Astrocyte (in vitro differentiated cells and primary cell): ENCODE data around the gene FTO.

ENCODE experiments used
- EZH2 ChIP-seq: IDR thresholded peaks from 2 replicates; pipeline ENCODE4 v1.6.1; 2012; ENCODE audit warnings: mild to moderate bottlenecking, low read length, inconsistent platforms; ENCODE audit not compliant: insufficient read depth
- TF ChIP-seq, protein P1 (sequence below): IDR thresholded peaks from 2 replicates; pipeline ENCODE4 v1.5.1; 2011; ENCODE audit warnings: low read depth, mild to moderate bottlenecking, inconsistent platforms, low read length, moderate library complexity; ENCODE audit not compliant: insufficient read depth

DNA sequence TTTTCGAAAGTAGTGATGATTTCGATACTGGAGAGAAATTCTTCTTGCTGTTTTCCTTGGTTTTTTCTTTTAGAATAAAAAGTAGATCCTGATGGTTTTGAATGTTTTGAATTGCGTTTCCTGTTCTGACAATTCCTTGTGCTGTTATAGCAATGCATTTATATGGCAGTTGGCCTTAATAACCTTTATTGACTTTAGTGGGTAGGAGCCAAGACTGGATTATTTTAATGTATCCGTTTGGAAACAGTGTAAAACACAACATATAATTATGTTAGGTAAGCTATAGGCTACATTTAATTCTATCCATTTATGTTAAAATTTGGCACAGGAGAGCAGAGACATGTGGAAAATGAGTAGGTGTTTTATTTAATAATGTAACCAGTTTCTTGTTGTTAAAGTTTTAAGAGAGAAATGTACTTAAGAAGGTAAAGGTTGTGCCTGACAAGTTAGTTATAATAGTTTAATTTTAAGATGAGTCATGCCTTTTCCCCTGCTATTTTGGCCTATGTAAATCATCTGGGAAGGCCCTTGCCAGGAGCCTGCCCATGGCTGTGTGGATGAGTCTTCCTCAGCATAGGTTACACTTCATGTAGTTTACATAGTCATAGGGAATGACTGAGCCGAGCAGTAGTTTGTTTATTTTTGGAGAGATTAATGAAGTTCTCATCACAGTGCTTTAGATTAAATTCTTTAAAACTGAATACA lies 189.9 kb downstream of the FTO start:
- TF ChIP-seq, protein P1, sequence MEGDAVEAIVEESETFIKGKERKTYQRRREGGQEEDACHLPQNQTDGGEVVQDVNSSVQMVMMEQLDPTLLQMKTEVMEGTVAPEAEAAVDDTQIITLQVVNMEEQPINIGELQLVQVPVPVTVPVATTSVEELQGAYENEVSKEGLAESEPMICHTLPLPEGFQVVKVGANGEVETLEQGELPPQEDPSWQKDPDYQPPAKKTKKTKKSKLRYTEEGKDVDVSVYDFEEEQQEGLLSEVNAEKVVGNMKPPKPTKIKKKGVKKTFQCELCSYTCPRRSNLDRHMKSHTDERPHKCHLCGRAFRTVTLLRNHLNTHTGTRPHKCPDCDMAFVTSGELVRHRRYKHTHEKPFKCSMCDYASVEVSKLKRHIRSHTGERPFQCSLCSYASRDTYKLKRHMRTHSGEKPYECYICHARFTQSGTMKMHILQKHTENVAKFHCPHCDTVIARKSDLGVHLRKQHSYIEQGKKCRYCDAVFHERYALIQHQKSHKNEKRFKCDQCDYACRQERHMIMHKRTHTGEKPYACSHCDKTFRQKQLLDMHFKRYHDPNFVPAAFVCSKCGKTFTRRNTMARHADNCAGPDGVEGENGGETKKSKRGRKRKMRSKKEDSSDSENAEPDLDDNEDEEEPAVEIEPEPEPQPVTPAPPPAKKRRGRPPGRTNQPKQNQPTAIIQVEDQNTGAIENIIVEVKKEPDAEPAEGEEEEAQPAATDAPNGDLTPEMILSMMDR = no peak
- TF ChIP-seq EZH2 = no peak
